Measurements from ENCODE around the gene POLR2B. TPM values are rescaled to one million over a fixed set of nuclear protein-coding genes. Genes with fewer than 3 reads are reported as not detected.

POLR2B gene
- total and polyA plus RNA-seq, 2 of the 8 experiments (the other 6 are each of a cell fraction or from before 2014, with no cell fraction given) = 59.3 to 115 TPM

GRCh38 chr4:57078685-57079521 lies 100.2 kb downstream of the POLR2B start:
- Histone ChIP-seq H3K4me3 (ENCODE audit: extremely low read depth in 1 of 4, insufficient read depth in 2 of 4, low read depth in 3 of 4, low read length in 4 of 4) (no peak overlapping the region), H3K4ac (replicated peaks; ENCODE audit: insufficient read length, low read depth, low read length) (no peak overlapping the region), H3K27me3 (replicated peaks in 1 of 4; ENCODE audit: control insufficient read depth in 3 of 4, extremely low read depth in 1 of 4, insufficient read depth in 3 of 4, low read length in 3 of 4) (no peaks in the 10 kb centered on the region), H3K36me3 (ENCODE audit: control insufficient read depth in 2 of 4, insufficient read depth in 4 of 4, low read length in 3 of 4) (no peaks in the 10 kb centered on the region), H2BK12ac (ENCODE audit: low read depth, low read length) (no peak overlapping the region; the same call in 1 of the 2 replicates), H4K20me1 (replicated peaks in 1 of 2; ENCODE audit: control insufficient read depth in 1 of 2, insufficient read depth in 2 of 2, low read length in 2 of 2) (no peaks in the 10 kb centered on the region), H2AFZ (ENCODE audit: low read length) (no peak overlapping the region; the same call in 1 of the 2 replicates), H3K23ac (ENCODE audit: insufficient read length) (no peak overlapping the region), H4K8ac (ENCODE audit: extremely low read depth, insufficient read depth, low read length) (no peak overlapping the region), H3K18ac (ENCODE audit: extremely low read depth, low read length) (0 out of 2 replicates have a peak overlapping the region, but pooled peaks have one; percentile 19), H3K27ac (ENCODE audit: low read depth, low read length) (no peak overlapping the region), H3K4me1 (replicated peaks in 1 of 4; ENCODE audit: control insufficient read depth in 3 of 4, insufficient read depth in 4 of 4, low read length in 3 of 4) (peaks cover 5 to 6% (median 6%) of the 10 kb centered on the region in 4 experiments; a peak in 6 of 7 replicates), H4K5ac (ENCODE audit: insufficient read length, low read depth, low read length) (no peak overlapping the region), H2BK120ac (replicated peaks; ENCODE audit: low read depth, low read length) (no peak overlapping the region), H3K79me1 (ENCODE audit: low read depth, low read length) (no peaks in the 10 kb centered on the region), H4K91ac (replicated peaks; ENCODE audit: insufficient read length, low read length) (no peak overlapping the region), H3K9ac (replicated peaks in 1 of 4; ENCODE audit: extremely low read depth in 1 of 4, low read depth in 3 of 4, low read length in 3 of 4) (no peak overlapping the region), H3K79me2 (ENCODE audit: control insufficient read depth in 1 of 2, insufficient read depth in 2 of 2, low read length in 2 of 2) (no peaks in the 10 kb centered on the region), H3K4me2 (ENCODE audit: insufficient read depth in 1 of 2, low read depth in 2 of 2, low read length in 2 of 2) (peak overlapping the region in 1 of 2 experiments; percentile 48; a peak in 3 of 4 replicates), H2AK5ac (ENCODE audit: low read depth, low read length) (no peak overlapping the region), H3K23me2 (ENCODE audit: low read depth, low read length) (no peaks in the 10 kb centered on the region), H3K9me3 (ENCODE audit: insufficient read depth in 2 of 2, low read depth in 1 of 2, low read length in 1 of 2) (no peaks in the 10 kb centered on the region), H3K56ac (replicated peaks; ENCODE audit: insufficient read length, low read depth, low read length) (no peak overlapping the region), H2BK15ac (ENCODE audit: low read length) (no peak overlapping the region), H2BK5ac (ENCODE audit: low read depth, low read length) (peak overlapping the region; percentile 61; the same call in 1 of the 2 replicates), H3K14ac (ENCODE audit: insufficient read length) (no peak overlapping the region), H2BK20ac (ENCODE audit: low read length) (peak overlapping the region; percentile 62)
- peak; percentile 8 for TF ChIP-seq ASH2L (IDR thresholded peaks at IDR 0.05; ENCODE audit: low read length)
- TF ChIP-seq PHF8 (conservative IDR thresholded peaks at IDR 0.05; ENCODE audit: low read depth, low read length) = no peak
- peak; percentile 53 for TF ChIP-seq TEAD4 (IDR thresholded peaks at IDR 0.05; ENCODE audit: low read depth, low read length)
- TF ChIP-seq ATF2 (IDR thresholded peaks at IDR 0.05; ENCODE audit: low read length) = no peak
- no peak for TF ChIP-seq RAD21 (IDR thresholded peaks at IDR 0.05 in 1 of 2, conservative IDR thresholded peaks at IDR 0.05 in 1 of 2; ENCODE audit: low read depth in 2 of 2, low read length in 2 of 2)
- TF ChIP-seq TCF12 (IDR thresholded peaks at IDR 0.05; ENCODE audit: low read depth, low read length) = no peak
- no peak for TF ChIP-seq JUND (IDR thresholded peaks at IDR 0.05; ENCODE audit: low read length)
- TF ChIP-seq CBX5 (IDR thresholded peaks at IDR 0.05; ENCODE audit: low read depth, low read length) = no peak
- no peak for TF ChIP-seq CTBP2 (IDR thresholded peaks at IDR 0.05; ENCODE audit: borderline replicate concordance, insufficient read depth, insufficient read length, low read length)
- 53% methylated on average over 10 of the region's 10 CpGs; no CpG with 5 or more reads in 1 of the 2 experiments for WGBS, 2 experiments (ENCODE audit: extremely low coverage in 1 of 2, insufficient coverage in 1 of 2, insufficient read length in 1 of 2, insufficient replicate concordance in 2 of 2, low coverage in 1 of 2, low lambda C conversion rate in 2 of 2, missing lambda C conversion rate in 1 of 2)
- ChIA-PET POLR2A (ENCODE audit: partially characterized antibody) (no interaction called here), CTCF (ENCODE audit: partially characterized antibody) (interaction anchor here (0.7 to 3.9 kb wide), 5 partner anchors 41 to 927 kb away, joined by 3 to 20 read pairs (median 5); no protein-coding TSS in a partner anchor)
- no peak for DNase-seq (ENCODE audit: low read depth in 1 of 2, low spot score in 2 of 2)
- peak; percentile 48 for FAIRE-seq
